HepG2 (cell line): ENCODE data around the gene SLITRK1.

Experiments
- AHDC1 ChIP-seq: sonication (generic); formaldehyde crosslinking; IDR thresholded peaks from 2 replicates; pipeline ENCODE4 v1.5.1; 2020; ENCODE audit warnings: mild to moderate bottlenecking, missing genetic modification reagents, borderline replicate concordance
- BCL3 ChIP-seq: sonication (generic); formaldehyde crosslinking; IDR thresholded peaks from 2 replicates; pipeline ENCODE4 v1.5.1; 2020; ENCODE audit warnings: mild to moderate bottlenecking, missing genetic modification reagents, moderate library complexity
- CTCF ChIP-seq: sonication (generic); formaldehyde crosslinking; IDR thresholded peaks from 2 replicates; pipeline ENCODE4 v1.5.0; 2020; ENCODE audit warnings: mild to moderate bottlenecking, missing genetic modification reagents, moderate library complexity
- DRAP1 ChIP-seq: IDR thresholded peaks from 2 replicates; pipeline ENCODE4 v1.6.1; 2016; ENCODE audit warnings: missing genetic modification reagents, missing compliant biosample characterization
- HOXA7 ChIP-seq: sonication (generic); formaldehyde crosslinking; IDR thresholded peaks from 2 replicates; pipeline ENCODE4 v1.8.1; 2022; ENCODE audit warnings: mild to moderate bottlenecking, missing genetic modification reagents, moderate library complexity
- TIGD3 ChIP-seq: sonication (generic); formaldehyde crosslinking; IDR thresholded peaks from 2 replicates; pipeline ENCODE4 v1.5.1; 2020; ENCODE audit warnings: mild to moderate bottlenecking, missing genetic modification reagents, borderline replicate concordance
- ZBTB38 ChIP-seq: sonication (generic); formaldehyde crosslinking; IDR thresholded peaks from 2 replicates; pipeline ENCODE4 v1.5.1; 2020; ENCODE audit warnings: mild to moderate bottlenecking, missing genetic modification reagents
- ZFP36L2 ChIP-seq: sonication (generic); formaldehyde crosslinking; IDR thresholded peaks from 2 replicates; pipeline ENCODE4 v1.4.0; 2020; ENCODE audit warnings: missing genetic modification reagents
- ZNF34 ChIP-seq: sonication (generic); formaldehyde crosslinking; IDR thresholded peaks from 2 replicates; pipeline ENCODE4 v1.4.0; 2020; ENCODE audit warnings: mild to moderate bottlenecking, missing genetic modification reagents, borderline replicate concordance
- ZNF670 ChIP-seq: sonication (generic); formaldehyde crosslinking; IDR thresholded peaks from 2 replicates; pipeline ENCODE4 v1.8.0; 2022; ENCODE audit warnings: mild to moderate bottlenecking, missing genetic modification reagents, borderline replicate concordance
- ZNF784 ChIP-seq: sonication (generic); formaldehyde crosslinking; IDR thresholded peaks from 2 replicates; pipeline ENCODE4 v1.5.1; 2020; ENCODE audit warnings: missing genetic modification reagents, mild to moderate bottlenecking, borderline replicate concordance

GRCh38 chr13:83827338-83827737 lies 54.9 kb downstream of the SLITRK1 start:
- TF ChIP-seq ZNF34 (CRISPR knock-in tag): no peak
- no peak for TF ChIP-seq AHDC1 (CRISPR knock-in tag)
- no peak for TF ChIP-seq ZNF784 (CRISPR knock-in tag)
- no peak for TF ChIP-seq BCL3 (CRISPR knock-in tag)
- TF ChIP-seq CTCF (CRISPR knock-in tag): no peak
- TF ChIP-seq ZFP36L2: no peak
- no peak for TF ChIP-seq TIGD3 (CRISPR knock-in tag)
- TF ChIP-seq ZBTB38 (CRISPR knock-in tag): no peak
- no peak for TF ChIP-seq ZNF670 (CRISPR knock-in tag)
- no peak for TF ChIP-seq DRAP1 (CRISPR knock-in tag)
- TF ChIP-seq HOXA7 (CRISPR knock-in tag): no peak
